T-helper 2 cell treated with Interferon-gamma antibody and Interleukin-4, amounts not matched to agents 100 ng/mL and 5 ng/mL, for 36 hours (primary cell): ENCODE data around the gene UBE2N. TPM values are rescaled to one million over a fixed set of nuclear protein-coding genes. Genes with fewer than 3 reads are reported as not detected.

Experiments
- intact Hi-C: fragments of 100-400 bp; cut with micrococcal nuclease; formaldehyde crosslinking; loops from one replicate; pipeline ENCODE4 v1.15.1; 2023
- total RNA-seq: library from RNA; stranded (reverse); gene quantifications from 2 replicates; pipeline ENCODE4 v1.2.3, GENCODE V29; 2022

Gene UBE2N
- total RNA-seq, 1 donor from 2014 or later, result 195 TPM

DNA sequence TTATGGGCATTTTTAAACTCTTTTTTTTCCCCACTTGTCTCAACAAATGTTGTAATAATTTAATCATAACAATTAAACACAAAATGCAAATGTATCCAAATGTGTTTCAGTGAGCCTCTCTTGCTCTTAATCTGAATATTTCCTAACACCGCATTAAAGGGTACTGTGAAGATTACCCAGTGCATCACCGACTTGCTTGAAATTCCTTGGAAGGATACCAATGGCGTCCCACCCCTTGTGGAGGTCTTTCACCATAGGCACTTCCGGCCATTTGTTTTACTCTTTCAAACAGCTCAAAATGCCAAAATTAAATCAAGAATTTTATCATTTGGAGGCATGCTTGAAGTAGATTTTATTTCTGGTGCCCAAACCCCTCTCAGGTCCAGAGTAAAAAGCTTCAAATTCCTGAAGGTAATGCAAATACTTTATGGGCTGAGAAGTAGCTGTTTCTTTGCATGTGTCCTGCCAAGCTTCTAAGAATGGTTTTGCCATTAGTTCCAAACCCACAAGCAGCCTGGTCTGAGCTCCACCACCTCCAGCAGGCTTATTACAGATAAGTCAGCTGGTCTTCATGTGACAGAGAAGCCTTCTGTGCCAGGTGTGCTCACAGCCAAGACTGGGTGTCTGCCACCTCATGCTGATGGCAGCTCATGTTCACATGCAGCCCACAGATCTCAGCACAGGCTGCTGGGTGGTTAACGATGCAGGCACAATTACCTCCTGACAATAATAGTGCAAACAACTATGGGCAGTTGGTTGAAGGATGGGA is 80.4 kb downstream of the UBE2N start:
- intact Hi-C loops, result no loop called here

DNA sequence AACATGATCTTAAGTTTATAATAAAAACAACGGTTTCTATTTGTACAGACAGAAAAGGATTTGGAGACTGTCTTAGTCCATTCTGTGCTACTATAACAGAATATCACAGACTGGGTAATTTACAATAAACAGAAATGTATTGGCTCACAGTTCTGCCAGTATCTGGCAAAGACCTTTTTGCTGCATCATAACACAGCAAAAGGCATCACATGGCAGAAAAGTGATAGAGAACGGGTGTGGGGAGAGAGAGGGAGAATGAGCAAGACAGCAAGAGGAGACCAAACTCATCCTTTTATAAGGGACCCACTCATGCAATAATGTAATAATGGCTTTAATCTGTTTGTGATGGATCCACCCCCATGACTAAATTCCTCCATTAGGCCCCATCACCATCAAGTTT is 81.1 kb downstream of the UBE2N start:
- intact Hi-C loops, result no loop called here

DNA sequence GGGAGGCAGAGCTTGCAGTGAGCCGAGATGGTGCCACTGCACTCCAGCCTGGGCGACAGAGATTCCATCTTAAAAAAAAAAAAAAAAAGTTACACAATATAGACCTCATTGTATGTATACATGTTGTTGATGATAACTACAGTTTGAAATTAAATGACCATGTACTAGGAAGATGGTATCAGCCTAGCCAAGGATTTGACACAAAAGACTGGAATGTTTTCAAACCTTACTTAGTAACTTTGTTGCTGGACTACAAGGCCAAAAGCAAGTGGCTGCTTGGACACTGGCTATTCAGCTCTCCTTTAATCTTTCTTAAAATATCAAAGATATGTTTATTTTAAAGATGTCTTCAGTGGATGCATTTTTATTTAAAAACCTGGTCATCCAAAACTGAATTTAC is 82.9 kb downstream of the UBE2N start:
- intact Hi-C loops, result no loop called here

DNA sequence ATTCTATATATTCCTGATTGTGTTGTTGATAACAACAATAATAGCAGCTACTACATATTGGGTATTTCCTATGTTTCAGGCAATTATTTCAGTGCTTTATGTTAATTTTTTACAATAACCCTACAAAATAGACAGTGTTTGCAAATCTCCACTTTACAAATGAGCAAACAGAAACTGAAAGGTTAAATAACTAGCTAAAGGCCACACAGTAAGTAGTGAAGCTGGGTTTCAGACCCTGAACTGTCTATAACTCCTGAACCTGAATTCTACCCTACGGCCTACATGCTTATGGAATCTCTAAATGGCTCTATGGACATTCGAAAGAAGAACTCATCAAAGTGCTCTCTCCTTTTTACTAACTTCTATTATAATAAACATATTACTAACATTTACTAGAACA is 83.7 kb downstream of the UBE2N start:
- intact Hi-C loops, result no loop called here

DNA sequence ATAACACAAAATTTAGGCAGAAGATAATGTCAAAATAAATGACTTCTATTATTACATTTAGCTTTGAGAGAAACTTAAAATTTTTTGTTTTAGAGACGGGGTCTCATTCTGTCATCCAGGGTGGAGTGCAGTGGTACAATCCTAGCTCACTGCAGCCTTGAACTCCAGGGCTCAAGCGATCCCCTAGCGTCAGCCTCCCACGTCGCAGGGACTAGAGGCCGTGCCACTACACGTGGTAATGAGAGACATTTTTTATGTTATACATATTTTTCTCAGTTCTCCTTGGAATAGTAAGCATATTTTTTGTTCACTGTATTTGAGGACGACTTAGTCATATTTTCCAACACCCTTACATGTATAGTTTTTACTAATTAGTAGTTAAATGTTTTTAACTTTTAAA is 85.5 kb downstream of the UBE2N start:
- intact Hi-C loops, result no loop called here

Other genes with a start within 250 kb of the UBE2N start
- 38.1 and 42.9 TPM in 2 replicates for gene NUDT4, start 64.0 kb downstream of the UBE2N start, total RNA-seq
- 67.2 and 68.9 TPM in 2 replicates for gene MRPL42, start 25.6 kb upstream of the UBE2N start, total RNA-seq
- gene SOCS2, start 130.7 kb upstream of the UBE2N start, total RNA-seq, result 32.5 and 32.9 TPM in 2 replicates
- 10.0 and 13.1 TPM in 2 replicates for gene CRADD, start 235.4 kb upstream of the UBE2N start, total RNA-seq